ENCODE measurements around the gene LAMB4.

LAMB4 gene

GRCh38 chr7:108130261-108130660 is at the start of gene LAMB4:
Gene LAMB4 (minus strand): TSS chr7:108130361. CDS start chr7:108123164, 7,197 bp downstream.
- DNase-seq: no peak

GRCh38 chr7:108178398-108178797 is 48.2 kb upstream of the LAMB4 start:
- DNase-seq: no peak

DNA sequence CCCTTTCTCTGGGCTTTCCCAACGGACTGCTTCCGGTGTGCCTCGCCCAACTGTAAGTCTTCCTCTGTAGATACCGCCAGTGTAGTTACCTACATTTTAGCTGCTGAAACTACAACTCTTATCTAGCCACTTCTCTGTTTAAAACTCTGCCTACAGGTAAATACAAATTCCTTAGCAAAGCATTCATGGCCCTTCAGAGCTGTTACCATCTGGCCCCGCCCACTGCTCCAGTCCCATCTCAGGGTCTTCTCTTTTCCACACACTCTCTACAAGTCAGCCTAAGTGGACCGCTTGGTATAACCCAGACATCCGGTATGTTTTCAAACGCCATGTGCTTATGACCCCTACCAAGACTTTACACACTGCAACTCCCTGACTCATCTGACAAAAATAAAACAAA is 41.0 kb upstream of the LAMB4 start:
- DNase-seq: no peak

DNA sequence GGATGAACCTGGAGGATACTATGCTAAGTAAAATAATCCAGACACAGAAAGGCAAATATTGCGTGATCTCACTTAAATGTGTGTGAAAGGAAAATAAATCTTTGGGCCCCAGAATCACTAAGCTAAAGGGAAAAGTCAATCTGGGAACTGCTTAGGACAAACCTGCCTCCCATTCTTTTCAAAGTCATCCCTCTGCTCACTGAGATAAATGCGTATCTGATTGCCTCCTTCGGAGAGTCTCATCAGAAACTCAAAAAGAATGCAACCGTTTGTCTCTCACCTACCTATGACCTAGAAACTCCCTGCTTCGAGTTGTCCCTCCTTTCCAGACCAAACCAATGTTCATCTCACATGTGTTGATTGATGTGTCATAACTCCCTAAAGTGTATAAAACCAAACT is 40.1 kb upstream of the LAMB4 start:
- DNase-seq: no peak

GRCh38 chr7:108167460-108167859 is 37.3 kb upstream of the LAMB4 start:
- DNase-seq: no peak

DNA sequence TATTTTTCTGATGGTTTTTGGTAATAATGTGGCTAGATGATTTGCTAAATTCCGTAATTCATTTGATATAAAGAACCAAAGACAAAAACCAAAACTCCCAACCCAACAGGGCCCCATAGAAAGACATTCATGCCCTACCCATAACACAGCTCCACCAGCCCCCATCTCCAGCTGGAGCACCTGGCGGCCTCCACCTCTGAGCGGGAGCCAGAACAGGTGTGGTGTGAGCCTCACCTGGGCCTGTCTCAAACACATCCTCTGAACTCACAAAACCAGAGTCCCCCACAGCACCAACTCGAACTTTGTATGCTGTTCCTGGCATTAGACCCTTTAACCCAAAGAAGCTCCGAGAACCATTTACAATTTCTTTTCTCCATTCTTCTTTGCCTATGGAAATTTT is 36.5 kb upstream of the LAMB4 start:
- no peak for DNase-seq

DNA sequence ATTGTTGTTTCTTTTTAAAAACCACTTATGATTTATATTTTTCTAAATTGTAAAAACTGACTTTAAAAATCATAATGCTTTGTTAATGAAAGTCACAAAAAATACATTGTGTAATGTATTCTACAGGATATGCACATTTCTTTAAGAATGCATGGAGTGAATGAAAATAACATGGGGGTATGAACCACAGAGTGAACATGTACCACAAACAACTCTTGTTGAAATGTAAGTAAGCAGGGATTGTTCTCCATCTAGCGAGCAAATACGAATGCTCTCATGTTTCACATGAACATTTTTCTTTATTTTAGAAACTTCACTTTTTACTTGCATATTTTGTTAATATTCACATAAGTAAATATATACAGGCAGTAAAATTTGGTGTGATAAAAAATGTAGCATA is 35.6 kb upstream of the LAMB4 start:
- no peak for DNase-seq

DNA sequence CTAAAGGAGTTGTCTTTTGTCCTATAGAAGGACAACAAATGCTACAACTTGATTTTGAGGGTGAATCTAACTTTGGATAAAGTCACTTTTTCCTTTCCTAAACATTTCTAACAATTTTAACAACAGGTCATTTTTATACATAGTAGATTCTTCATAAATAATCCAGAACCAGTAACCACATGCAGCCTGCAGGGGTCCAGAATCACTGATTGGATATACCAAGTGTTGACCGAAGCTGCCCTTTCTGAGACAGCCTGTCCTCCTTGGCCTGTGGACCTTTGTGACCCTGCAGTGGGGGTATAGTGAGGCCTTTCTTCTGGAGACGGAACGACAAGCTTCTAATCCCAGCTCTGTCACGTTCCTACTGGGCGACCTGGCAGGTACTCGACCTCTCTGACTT is 34.8 kb upstream of the LAMB4 start:
- no peak for DNase-seq

DNA sequence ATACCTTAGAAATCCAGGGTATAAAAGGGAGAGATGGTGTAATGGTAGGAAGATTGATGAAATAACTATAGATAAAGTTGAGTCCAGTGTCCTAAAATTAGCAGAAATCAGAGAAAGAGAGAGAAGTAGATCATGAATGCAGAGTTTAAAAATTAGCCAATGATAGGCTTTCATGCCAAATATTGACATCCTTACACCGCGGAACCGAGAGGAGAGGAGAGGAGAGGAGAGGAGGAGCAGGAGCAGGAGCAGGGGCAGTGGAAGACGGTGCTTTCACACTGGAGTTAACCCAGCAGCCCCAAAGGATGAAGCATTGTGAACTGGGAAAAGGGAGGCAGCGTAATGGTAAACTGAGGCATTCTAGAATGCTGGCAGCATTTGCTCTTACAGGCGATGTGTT is 34.2 kb upstream of the LAMB4 start:
- DNase-seq: no peak

- no peak for DNase-seq
These were observed 28.6 kb upstream of the LAMB4 start for GRCh38 chr7:108158776-108159175.

GRCh38 chr7:108157606-108158335 is 27.6 kb upstream of the LAMB4 start:
- DNase-seq: no peak

DNA sequence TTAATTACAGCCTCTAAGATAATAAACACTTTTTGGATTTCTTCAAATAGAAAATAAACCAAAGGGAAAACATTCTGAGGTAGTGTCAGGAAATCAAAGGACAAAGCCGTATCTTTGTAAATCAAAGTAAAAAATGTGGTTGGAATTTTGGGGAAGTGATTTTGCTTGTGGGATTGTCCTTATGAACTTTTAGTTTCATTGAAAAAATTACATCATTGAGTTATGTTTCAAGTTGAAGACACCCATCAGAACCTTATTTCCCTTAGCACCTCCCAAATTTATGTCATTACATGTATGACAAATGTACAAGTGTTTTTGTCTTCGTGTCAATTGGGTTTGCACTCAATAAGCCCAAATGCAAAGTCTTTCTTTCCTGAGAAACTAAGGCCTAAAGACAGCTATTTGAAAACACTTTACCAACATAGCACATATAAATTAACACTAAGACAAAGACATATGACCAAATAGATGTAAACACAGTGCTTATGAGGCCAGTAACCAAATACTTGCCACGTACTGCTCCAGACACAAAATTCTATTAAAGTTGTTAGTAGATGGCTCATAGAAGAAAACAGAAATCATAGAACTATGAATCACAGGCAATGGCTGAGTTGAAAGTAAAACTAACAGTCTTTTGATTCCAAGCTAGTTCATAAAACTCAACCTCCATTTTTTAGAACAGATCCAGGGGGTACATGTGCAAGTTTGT is 26.9 kb upstream of the LAMB4 start:
- no peak for DNase-seq

DNA sequence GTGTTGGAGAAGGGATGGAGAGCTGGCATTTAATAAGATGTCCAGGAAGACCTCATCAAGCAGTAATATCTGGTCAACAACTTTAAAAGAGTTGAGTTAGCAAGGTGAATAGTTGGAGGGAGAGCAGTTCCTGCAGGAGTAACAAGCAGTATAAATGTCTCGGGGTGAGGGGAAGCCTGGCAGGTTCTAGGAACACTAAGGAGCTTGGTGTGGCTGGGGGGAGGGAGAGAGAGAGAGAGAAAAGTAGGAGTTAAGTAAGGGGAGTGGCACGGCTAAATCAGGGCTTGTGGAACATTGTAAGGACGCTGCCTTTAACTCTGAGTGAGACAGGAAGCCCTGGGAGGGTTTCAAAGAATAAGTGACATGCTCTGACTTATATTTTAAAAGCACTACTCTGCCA is 22.0 kb upstream of the LAMB4 start:
- no peak for DNase-seq

GRCh38 chr7:108149908-108150307 is 19.7 kb upstream of the LAMB4 start:
- no peak for DNase-seq

GRCh38 chr7:108149119-108149518 is 19.0 kb upstream of the LAMB4 start:
- DNase-seq: no peak

DNA sequence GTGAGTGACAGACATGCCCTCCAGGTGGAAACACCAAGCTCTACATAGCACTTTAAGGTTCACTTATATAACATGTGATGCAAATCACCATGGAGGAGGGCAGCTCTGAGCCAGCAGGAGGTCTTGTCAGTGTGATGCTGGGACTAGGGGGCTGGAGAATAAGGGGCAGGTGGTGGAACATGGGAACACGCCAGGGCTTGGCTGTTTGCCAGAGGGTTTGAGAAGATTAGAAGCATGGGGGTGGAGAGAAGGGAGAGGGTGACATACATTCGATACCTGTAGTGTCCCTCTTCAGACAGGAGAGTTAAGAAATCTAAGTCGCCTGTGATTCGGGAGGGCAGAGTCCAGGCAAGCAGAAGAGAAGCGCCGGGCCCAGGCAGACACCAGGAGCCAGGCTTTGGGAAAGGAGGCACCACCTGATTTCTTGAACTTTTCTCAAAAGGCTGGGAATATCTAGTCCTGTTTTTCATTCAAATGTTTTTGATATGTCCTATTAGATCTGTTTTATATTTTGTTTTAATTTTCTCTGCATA is 16.9 kb upstream of the LAMB4 start:
- no peak for DNase-seq

DNA sequence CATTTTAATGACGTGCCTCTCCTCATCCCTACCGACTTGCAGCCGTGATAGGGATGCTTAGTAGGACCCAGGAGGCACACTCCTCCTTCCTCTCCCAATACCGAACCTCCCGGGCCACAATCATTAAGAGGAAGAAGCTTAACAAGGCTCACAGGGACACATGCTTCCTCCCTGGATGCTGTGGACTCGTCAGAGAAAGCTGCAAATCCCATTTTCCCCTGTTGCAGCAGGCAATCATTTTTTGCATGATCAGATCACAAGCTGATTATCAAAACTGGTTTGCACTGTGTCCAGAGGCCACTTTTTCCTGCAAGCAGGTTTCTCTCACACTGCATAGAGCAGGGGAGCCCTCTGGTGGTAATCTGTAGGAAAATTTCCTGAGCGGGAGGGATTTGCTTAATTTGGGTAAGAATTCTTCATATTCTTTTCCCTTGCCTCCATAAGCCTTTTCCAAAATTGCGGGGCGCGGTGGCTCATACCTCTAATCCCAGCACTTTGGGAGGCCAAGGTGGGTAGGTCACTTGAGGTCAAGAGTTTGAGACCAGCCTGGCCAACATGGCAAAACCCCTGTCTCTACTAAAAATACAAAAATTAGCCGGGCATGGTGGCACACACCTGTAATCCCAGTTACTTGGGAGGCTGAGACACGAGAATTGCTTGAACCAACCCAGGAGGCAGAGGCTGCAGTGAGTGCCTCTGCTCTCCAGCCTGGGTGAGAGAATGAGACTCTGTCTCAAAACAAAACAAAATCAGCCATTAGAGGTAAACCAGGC is 16.1 kb upstream of the LAMB4 start:
- peak; percentile 64 for DNase-seq

GRCh38 chr7:108145401-108145800 is 15.2 kb upstream of the LAMB4 start:
- no peak for DNase-seq

DNA sequence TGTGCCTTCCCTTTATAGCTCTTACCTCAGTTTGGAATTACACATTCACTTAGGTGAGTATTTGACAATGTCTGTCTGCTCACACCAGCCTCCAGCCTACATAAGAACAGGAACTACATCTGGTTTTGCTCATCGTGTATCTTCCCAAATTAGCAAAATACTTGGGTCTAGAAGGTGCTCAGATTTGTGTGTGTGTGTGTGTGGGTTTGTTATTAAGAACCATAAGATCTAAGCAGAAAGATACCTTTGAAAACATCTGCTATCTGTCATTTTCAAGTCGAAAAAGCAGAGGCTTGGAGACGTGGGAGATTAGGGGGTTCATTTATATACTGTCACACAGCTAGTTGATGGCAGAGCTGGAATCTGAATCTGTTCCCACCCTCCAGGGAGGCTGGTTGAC is 14.8 kb upstream of the LAMB4 start:
- no peak for DNase-seq

DNA sequence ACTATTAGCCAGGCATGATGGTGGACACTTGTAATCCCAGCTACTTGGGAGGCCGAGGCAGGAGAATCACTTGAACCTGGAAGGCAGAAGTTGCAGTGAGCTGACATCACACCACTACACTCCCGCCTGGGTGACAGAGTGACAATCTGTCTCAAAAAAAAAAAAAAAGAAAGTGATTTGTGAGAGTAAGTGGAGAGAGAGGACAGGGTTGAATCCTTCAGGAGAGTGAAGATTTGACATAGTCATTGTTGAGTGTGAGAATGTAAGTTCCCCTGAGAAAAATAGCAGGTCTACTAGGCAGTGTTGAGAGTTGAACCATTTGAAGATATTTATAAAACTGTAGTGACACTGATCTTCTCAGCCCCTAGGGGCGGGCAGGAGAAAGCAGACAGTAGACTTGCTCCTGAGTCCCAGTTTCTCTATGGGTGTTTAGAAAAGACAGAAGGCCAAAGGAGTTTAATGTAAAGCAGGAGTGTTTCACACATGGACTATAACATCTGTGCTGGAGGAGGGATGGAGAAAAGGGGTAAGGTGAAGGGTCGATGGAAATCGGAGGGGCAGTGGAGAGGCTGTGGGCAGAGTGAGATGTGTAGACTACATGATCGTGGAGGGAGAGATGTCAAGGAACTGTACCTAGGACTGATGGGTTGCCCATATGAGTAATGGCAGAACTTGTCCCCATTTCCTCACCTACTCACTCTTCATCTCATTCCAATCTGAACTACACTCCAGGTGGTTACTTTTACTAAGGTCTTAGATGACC is 13.7 kb upstream of the LAMB4 start:
- no peak for DNase-seq

DNA sequence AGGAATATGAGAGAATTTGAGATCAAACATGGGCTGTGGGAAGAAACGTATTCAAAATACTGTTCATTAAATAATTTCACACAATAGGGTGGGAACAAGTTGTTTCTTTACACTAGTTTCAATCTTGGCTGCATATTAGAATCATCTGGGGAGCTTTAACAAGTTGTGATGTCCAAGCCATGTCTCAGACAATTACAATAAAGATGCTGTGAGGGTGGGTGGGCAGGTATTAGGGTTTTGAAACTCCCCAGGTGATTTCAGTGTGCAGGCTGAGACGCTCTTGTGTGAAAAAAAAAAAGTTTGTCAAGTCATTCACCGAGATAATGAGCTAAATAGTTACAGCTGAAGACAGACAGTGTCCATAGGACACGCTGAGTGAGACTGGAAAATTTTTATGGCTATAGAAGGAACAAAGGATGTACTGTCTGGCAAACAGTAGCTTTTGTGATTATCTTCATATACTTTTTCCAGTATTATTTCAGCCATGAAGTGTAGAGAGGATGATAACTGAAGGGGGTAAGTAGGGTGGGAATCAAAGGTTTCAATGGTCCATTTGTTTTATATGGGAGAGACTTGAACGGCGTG is 12.6 kb upstream of the LAMB4 start:
- no peak for DNase-seq

DNA sequence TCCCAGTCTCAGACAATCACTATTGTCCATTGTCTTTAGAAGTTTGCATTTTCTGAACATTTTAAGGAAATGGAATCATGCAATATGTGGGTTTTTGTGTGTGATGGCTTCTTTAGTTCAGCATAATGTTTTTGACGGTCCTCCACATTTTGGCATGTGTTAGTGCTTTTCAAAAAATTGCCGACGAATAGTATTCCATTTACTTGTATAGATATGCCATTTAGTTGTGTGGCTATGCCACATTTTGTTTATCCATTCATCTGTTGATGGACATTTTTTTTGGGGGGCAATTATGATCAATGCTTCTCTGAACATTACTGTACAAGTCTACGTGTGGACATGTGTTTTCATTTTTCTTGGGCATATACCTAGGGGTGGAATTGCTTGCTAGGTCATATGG is 12.0 kb upstream of the LAMB4 start:
- DNase-seq: no peak

DNA sequence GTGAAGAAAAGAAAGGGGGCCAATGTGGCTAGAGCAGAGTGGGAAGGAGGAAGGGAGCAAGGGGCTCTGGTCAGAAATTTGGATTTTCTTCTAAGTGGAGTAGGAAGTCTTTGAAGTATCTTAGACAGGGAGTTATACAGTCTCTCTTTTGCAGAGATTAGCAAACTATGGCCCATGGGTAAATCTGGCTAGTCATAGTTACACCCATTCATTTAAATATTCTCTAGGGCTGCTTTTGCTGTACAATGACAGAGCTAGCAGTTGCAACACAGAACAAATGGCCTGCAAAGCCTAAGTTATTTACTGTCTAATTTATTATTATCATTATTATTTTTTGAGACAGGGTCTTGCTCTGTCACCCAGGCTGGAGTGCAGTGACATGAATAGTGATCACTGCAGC is 10.5 kb upstream of the LAMB4 start:
- no peak for DNase-seq
